Measurements from ENCODE around the gene USP46. TPM values are rescaled to one million over a fixed set of nuclear protein-coding genes. Genes with fewer than 3 reads are reported as not detected.

USP46 gene
- total and polyA plus RNA-seq, 2 of the 8 experiments (the other 6 are each of a cell fraction or from before 2014, with no cell fraction given) = 10.6 to 62.4 TPM

- Histone ChIP-seq H2BK120ac (replicated peaks; ENCODE audit: low read depth, low read length) (no peak overlapping the region), H3K14ac (ENCODE audit: insufficient read length) (no peak overlapping the region), H3K27ac (ENCODE audit: low read depth, low read length) (no peak overlapping the region), H3K4me3 (ENCODE audit: extremely low read depth in 1 of 4, insufficient read depth in 2 of 4, low read depth in 3 of 4, low read length in 4 of 4) (no peak overlapping the region), H2BK15ac (ENCODE audit: low read length) (no peak overlapping the region), H4K8ac (ENCODE audit: extremely low read depth, insufficient read depth, low read length) (no peak overlapping the region), H2AK5ac (ENCODE audit: low read depth, low read length) (no peak overlapping the region), H3K4ac (replicated peaks; ENCODE audit: insufficient read length, low read depth, low read length) (no peak overlapping the region), H3K79me2 (ENCODE audit: control insufficient read depth in 1 of 2, insufficient read depth in 2 of 2, low read length in 2 of 2) (peaks cover 34 to 97% of the 10 kb centered on the region in 2 experiments), H3K9ac (replicated peaks in 1 of 4; ENCODE audit: extremely low read depth in 1 of 4, low read depth in 3 of 4, low read length in 3 of 4) (no peak overlapping the region), H3K23me2 (ENCODE audit: low read depth, low read length) (no peaks in the 10 kb centered on the region), H3K27me3 (replicated peaks in 1 of 4; ENCODE audit: control insufficient read depth in 3 of 4, extremely low read depth in 1 of 4, insufficient read depth in 3 of 4, low read length in 3 of 4) (no peaks in the 10 kb centered on the region), H4K20me1 (replicated peaks in 1 of 2; ENCODE audit: control insufficient read depth in 1 of 2, insufficient read depth in 2 of 2, low read length in 2 of 2) (peaks cover 11 to 23% of the 10 kb centered on the region in 2 experiments), H2BK5ac (ENCODE audit: low read depth, low read length) (no peak overlapping the region), H4K91ac (replicated peaks; ENCODE audit: insufficient read length, low read length) (no peak overlapping the region), H3K79me1 (ENCODE audit: low read depth, low read length) (peaks cover 20% of the 10 kb centered on the region), H3K4me1 (replicated peaks in 1 of 4; ENCODE audit: control insufficient read depth in 3 of 4, insufficient read depth in 4 of 4, low read length in 3 of 4) (peaks cover 1 to 12% (median 5%) of the 10 kb centered on the region in 4 experiments; a peak in 4 of 7 replicates), H2BK12ac (ENCODE audit: low read depth, low read length) (no peak overlapping the region), H4K5ac (ENCODE audit: insufficient read length, low read depth, low read length) (no peak overlapping the region), H3K4me2 (ENCODE audit: insufficient read depth in 1 of 2, low read depth in 2 of 2, low read length in 2 of 2) (no peak overlapping the region), H2BK20ac (ENCODE audit: low read length) (no peak overlapping the region), H3K18ac (ENCODE audit: extremely low read depth, low read length) (no peak overlapping the region), H3K9me3 (ENCODE audit: insufficient read depth in 2 of 2, low read depth in 1 of 2, low read length in 1 of 2) (no peaks in the 10 kb centered on the region), H3K56ac (replicated peaks; ENCODE audit: insufficient read length, low read depth, low read length) (no peak overlapping the region), H3K23ac (ENCODE audit: insufficient read length) (no peak overlapping the region), H3K36me3 (ENCODE audit: control insufficient read depth in 2 of 4, insufficient read depth in 4 of 4, low read length in 3 of 4) (peaks cover 0 to 5% (median 2%) of the 10 kb centered on the region in 4 experiments; a peak in 2 of 8 replicates), H2AFZ (ENCODE audit: low read length) (no peak overlapping the region)
- CTCF ChIA-PET (ENCODE audit: partially characterized antibody) = interaction anchor here (0.6 kb wide), 1 partner anchor 132 kb away, joined by 4 read pairs; no protein-coding TSS in a partner anchor
- FAIRE-seq = no peak
- POLR2A ChIA-PET (ENCODE audit: partially characterized antibody) = no interaction called here
- 72% methylated on average over 6 of the region's 6 CpGs; no CpG with 5 or more reads in 1 of the 2 experiments for WGBS, 2 experiments (ENCODE audit: extremely low coverage in 1 of 2, insufficient coverage in 1 of 2, insufficient read length in 1 of 2, insufficient replicate concordance in 2 of 2, low coverage in 1 of 2, low lambda C conversion rate in 2 of 2, missing lambda C conversion rate in 1 of 2)
- no peak for TF ChIP-seq RAD21 (IDR thresholded peaks at IDR 0.05 in 1 of 2, conservative IDR thresholded peaks at IDR 0.05 in 1 of 2; ENCODE audit: low read depth in 2 of 2, low read length in 2 of 2)
- DNase-seq (ENCODE audit: low read depth in 1 of 2, low spot score in 2 of 2) = no peak
Measured at GRCh38 chr4:52640808-52641565, 18.1 kb downstream of the USP46 start.
